GM12878 (cell line): ENCODE results near the gene GPRC5C. TPM values are rescaled to one million over a fixed set of nuclear protein-coding genes. Genes with fewer than 3 reads are reported as not detected.

Experiments
- ATAC-seq: fragments of 200-7000 bp; cut with Tn5 transposase; 3 replicates; pipeline ENCODE4 v1.9.1; 2020; ENCODE audit warnings: mild to moderate bottlenecking, moderate library complexity
- BruUV-seq: library from RNA; stranded (reverse); fragments of 400-500 nt; replicated peaks from 2 replicates; lab custom pipeline; 2021; lab: Mats Ljungman, UMichigan
- CTCF ChIA-PET: fragments of 300-600 bp; sonication (Branson Sonifier 250); formaldehyde crosslinking; extraction: SDS; loops from one replicate; lab custom pipeline; 2021; ENCODE audit warnings: inconsistent platforms; lab: Yijun Ruan, JAX
- POLR2A ChIA-PET: fragments of 350-600 bp; formaldehyde crosslinking; extraction: SDS; loops from one replicate; lab custom pipeline; 2021; ENCODE audit warnings: inconsistent platforms; lab: Charles Lee
- RAD21 ChIA-PET: fragments of 300-600 bp; sonication (Branson Sonifier 250); formaldehyde crosslinking; loops from one replicate; lab custom pipeline; 2023; ENCODE audit warnings: antibody characterized with exemption; ENCODE audit not compliant: unreplicated experiment; lab: Charles Lee
- SMC1A ChIA-PET: fragments of 300-600 bp; sonication (Branson Sonifier 250); formaldehyde crosslinking; loops from one replicate; lab custom pipeline; 2023; ENCODE audit not compliant: unreplicated experiment, uncharacterized antibody; lab: Charles Lee
- DNase-seq: peaks from one replicate; pipeline ENCODE4 v3.0.0-alpha.2; 2011; ENCODE audit warnings: low read depth, low spot score
- FAIRE-seq: peaks from 3 replicates; lab custom pipeline; 2011; peaks lifted over from hg19 to GRCh38; lab: Jason Lieb, UNC
- H2AFZ ChIP-seq: 2 replicates; pipeline ENCODE4 v1.6.0; 2011; ENCODE audit warnings: low read depth, low read length, control low read depth; ENCODE audit not compliant: control insufficient read depth
- H3K27ac ChIP-seq: 2 replicates; pipeline ENCODE4 v1.5.1; 2011; ENCODE audit warnings: control low read depth; ENCODE audit not compliant: control insufficient read depth, insufficient read depth
- H3K27me3 ChIP-seq, 2 experiments: replicated peaks in 1 of 2; 2 replicates each; pipeline versions ENCODE4 v1.6.0 to v1.6.1; 2011; ENCODE audit warnings: low read length in 1 of 2; ENCODE audit not compliant: control insufficient read depth in 2 of 2, insufficient read depth in 2 of 2
- H3K36me3 ChIP-seq, 2 experiments: 2 replicates each; pipeline ENCODE4 v1.5.1; 2011; ENCODE audit warnings: low read length in 1 of 2; ENCODE audit not compliant: control insufficient read depth in 2 of 2, insufficient read depth in 2 of 2
- H3K4me1 ChIP-seq: 2 replicates; pipeline ENCODE4 v1.6.1; 2011; ENCODE audit warnings: mild to moderate bottlenecking, low read length, moderate library complexity, mixed read lengths; ENCODE audit not compliant: control insufficient read depth, insufficient read depth
- H3K4me2 ChIP-seq: 2 replicates; pipeline ENCODE4 v1.6.0; 2011; ENCODE audit warnings: control low read depth; ENCODE audit not compliant: control insufficient read depth, insufficient read depth
- H3K4me3 ChIP-seq: fragments of 200-600 bp; sonication (generic); 2 replicates; pipeline ENCODE4 v1.5.1; 2016
- H3K79me2 ChIP-seq: 2 replicates; pipeline ENCODE4 v1.6.0; 2011; ENCODE audit warnings: low read length; ENCODE audit not compliant: control insufficient read depth, insufficient read depth
- H3K9ac ChIP-seq: 2 replicates; pipeline ENCODE4 v1.8.0; 2011; ENCODE audit warnings: low read length, control low read depth, mixed read lengths; ENCODE audit not compliant: control insufficient read depth, insufficient read depth
- H3K9me3 ChIP-seq: replicated peaks from 3 replicates; pipeline ENCODE4 v1.5.1; 2011; ENCODE audit warnings: mild to moderate bottlenecking, low read length; ENCODE audit not compliant: control insufficient read depth, insufficient read depth
- H4K20me1 ChIP-seq: 2 replicates; pipeline ENCODE4 v1.6.0; 2011; ENCODE audit not compliant: control insufficient read depth, insufficient read depth
- IKZF1 ChIP-seq: fragments of 450-650 bp; conservative IDR thresholded peaks from 2 replicates; pipeline ENCODE4 v1.6.1; 2017; ENCODE audit warnings: antibody characterized with exemption, mild to moderate bottlenecking
- RAD21 ChIP-seq: IDR thresholded peaks from 2 replicates; pipeline ENCODE4 v1.6.1; 2011; ENCODE audit warnings: mild to moderate bottlenecking, low read depth, low read length, moderate library complexity; ENCODE audit not compliant: insufficient read depth
- WGBS: methylation state at CpG from one replicate; pipeline ENCODE4 v1.1.6; 2016; ENCODE audit warnings: low lambda C conversion rate; ENCODE audit not compliant: insufficient replicate concordance, insufficient coverage; ENCODE audit errors: missing lambda C conversion rate; 5-methylcytosine and 5-hydroxymethylcytosine counted together
- in situ Hi-C: fragments of 300-500 bp; cut with MboI; formaldehyde crosslinking; loops from 9 replicates; pipeline ENCODE4 v1.14.3; 2018; ENCODE audit warnings: mixed read lengths
- intact Hi-C: fragments of 100-400 bp; cut with micrococcal nuclease; formaldehyde crosslinking; loops from one replicate; pipeline ENCODE4 v1.14.2; 2022; ENCODE audit not compliant: unreplicated experiment
- polyA plus RNA-seq, 11 experiments: library from polyadenylated mRNA; depleted of rRNA in 4 of 11; unstranded in 6 of 11; stranded (reverse) in 5 of 11; fragments of >200 nt; fragmentation: Nextera tagmentation in 4 of 11; fragmentation: Illumina TruSeq in 1 of 11; extraction: Ambion mirVana in 4 of 11; extraction: Trizol in 1 of 11; gene quantifications; 1 replicate in 1 of 11; 2 replicates in 10 of 11; pipeline versions ENCODE4 v1.2.1 to v1.2.3, GENCODE V29; 2011 to 2016; ENCODE audit warnings: inconsistent platforms in 2 of 11, missing spikeins in 2 of 11, low read depth in 1 of 11
- total RNA-seq, 4 experiments: library from RNA; depleted of rRNA in 3 of 4; stranded (reverse); fragments of >200 nt in 3 of 4; fragmentation: Illumina TruSeq in 1 of 4; extraction: Trizol in 1 of 4; gene quantifications; 2 replicates each; pipeline versions ENCODE4 v1.2.1 to v1.2.3, GENCODE V29; 2013 to 2021

Gene GPRC5C
- total and polyA plus RNA-seq, 10 of the 15 experiments (the other 5 are each of a cell fraction or from before 2014, with no cell fraction given) = 0.04 to 1.3 (median 0.36) TPM; not detected in 2

GRCh38 chr17:74452033-74452840 is 20.3 kb downstream of the GPRC5C start:
- FAIRE-seq (no peak), ATAC-seq (no peak), DNase-seq (no peak)
- Histone ChIP-seq H4K20me1 (no peaks in the 10 kb centered on the region), H3K79me2 (no peaks in the 10 kb centered on the region), H3K27me3 (peaks cover 0 to 2% of the 10 kb centered on the region in 2 experiments; a peak in 2 of 4 replicates), H3K9me3 (no peaks in the 10 kb centered on the region), H3K9ac (no peak overlapping the region; the same call in 1 of the 2 replicates), H3K4me3 (no peak overlapping the region), H3K4me1 (peaks cover 14% of the 10 kb centered on the region), H3K4me2 (no peak overlapping the region), H3K27ac (no peak overlapping the region), H3K36me3 (no peaks in the 10 kb centered on the region), H2AFZ (no peak overlapping the region)
- 28% methylated on average over 16 of the region's 16 CpGs for WGBS
- BruUV-seq = no TSS peak
- SMC1A ChIA-PET = interaction anchor here (1.6 to 2.0 kb wide), 2 partner anchors 14 to 59 kb away, joined by 6 to 7 read pairs; no protein-coding TSS in a partner anchor
- CTCF ChIA-PET = interaction anchor here (1.1 to 10.5 kb wide), 6 partner anchors 9 to 84 kb away, joined by 3 to 314 read pairs (median 40); partner anchors contain the start of gene GPR142
- POLR2A ChIA-PET = no interaction called here
- no peak for TF ChIP-seq RAD21
- TF ChIP-seq IKZF1 = 0 out of 2 replicates have a peak, but pooled peaks have one; percentile 15
- RAD21 ChIA-PET = interaction anchor here (1.0 to 2.6 kb wide), 4 partner anchors 17 to 80 kb away, joined by 3 to 10 read pairs (median 6); no protein-coding TSS in a partner anchor
- in situ Hi-C loops (no loop called here), intact Hi-C loops (no loop called here)
